RWPE1 (cell line): ENCODE measurements around the gene KCNJ6.

ENCODE experiments used
- CTCF ChIA-PET: fragments of 350-600 bp; sonication (Branson Sonifier 250); formaldehyde crosslinking; extraction: SDS; loops from one replicate; lab custom pipeline; 2021; lab: Yijun Ruan, JAX
- POLR2A ChIA-PET: fragments of 400-600 bp; formaldehyde crosslinking; extraction: SDS; loops from one replicate; lab custom pipeline; 2020; ENCODE audit warnings: antibody characterized with exemption; ENCODE audit not compliant: low non-redundant PET; lab: Yijun Ruan, JAX
- DNase-seq: peaks from one replicate; pipeline ENCODE4 v3.0.0; 2012; ENCODE audit warnings: low spot score
- H3K27ac ChIP-seq: fragments of 450-650 bp; 2 replicates; pipeline ENCODE4 v1.5.1; 2017
- TF ChIP-seq, protein P1 (sequence below): fragments of 450-650 bp; conservative IDR thresholded peaks from 2 replicates; pipeline ENCODE4 v1.5.1; 2017; ENCODE audit warnings: low read depth, mild to moderate bottlenecking

KCNJ6 gene

DNA sequence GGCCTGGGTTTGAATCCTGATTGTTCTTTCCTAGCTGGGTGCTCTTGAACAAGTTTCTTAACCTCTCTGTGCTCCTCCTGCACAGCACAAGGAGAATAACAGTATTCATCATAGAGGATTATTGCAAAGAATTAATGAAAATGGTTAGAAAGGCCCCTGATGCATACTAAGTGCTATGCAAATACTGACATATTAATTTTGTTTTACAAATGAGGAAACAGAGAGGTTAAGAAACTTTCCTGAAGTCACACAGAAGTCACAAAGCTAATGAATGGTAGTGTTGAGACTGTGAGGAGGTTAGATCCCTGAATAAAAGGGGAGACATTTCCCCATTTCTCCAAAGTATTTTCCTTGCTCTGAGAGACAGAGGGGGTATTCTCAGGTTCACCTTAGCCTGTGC lies 99.0 kb downstream of the KCNJ6 start:
- TF ChIP-seq, protein P1, sequence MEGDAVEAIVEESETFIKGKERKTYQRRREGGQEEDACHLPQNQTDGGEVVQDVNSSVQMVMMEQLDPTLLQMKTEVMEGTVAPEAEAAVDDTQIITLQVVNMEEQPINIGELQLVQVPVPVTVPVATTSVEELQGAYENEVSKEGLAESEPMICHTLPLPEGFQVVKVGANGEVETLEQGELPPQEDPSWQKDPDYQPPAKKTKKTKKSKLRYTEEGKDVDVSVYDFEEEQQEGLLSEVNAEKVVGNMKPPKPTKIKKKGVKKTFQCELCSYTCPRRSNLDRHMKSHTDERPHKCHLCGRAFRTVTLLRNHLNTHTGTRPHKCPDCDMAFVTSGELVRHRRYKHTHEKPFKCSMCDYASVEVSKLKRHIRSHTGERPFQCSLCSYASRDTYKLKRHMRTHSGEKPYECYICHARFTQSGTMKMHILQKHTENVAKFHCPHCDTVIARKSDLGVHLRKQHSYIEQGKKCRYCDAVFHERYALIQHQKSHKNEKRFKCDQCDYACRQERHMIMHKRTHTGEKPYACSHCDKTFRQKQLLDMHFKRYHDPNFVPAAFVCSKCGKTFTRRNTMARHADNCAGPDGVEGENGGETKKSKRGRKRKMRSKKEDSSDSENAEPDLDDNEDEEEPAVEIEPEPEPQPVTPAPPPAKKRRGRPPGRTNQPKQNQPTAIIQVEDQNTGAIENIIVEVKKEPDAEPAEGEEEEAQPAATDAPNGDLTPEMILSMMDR, result no peak
- CTCF ChIA-PET, result no interaction called here
- no peak overlapping the region for H3K27ac ChIP-seq
- DNase-seq, result no peak
- POLR2A ChIA-PET, result no interaction called here

DNA sequence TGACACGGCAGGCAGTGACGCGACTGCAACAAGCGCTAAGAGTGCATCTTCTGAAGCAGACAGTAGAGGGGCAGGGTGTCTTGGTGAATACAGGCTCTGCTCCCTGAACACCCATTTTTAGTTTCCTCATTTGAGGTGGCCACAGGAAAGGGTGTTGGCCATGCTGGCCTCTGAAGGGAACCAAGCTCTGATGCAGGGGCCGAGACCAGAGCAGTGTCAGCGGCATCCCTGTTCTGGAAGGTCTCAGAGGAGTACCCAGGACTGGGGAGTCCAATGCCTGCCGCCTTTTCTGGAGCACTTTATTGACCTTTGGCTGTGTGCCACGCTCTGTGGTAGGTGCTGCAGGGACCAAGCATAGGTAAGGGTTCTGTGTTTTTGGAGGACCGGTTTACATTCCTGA lies 100.4 kb downstream of the KCNJ6 start:
- no peak overlapping the region for H3K27ac ChIP-seq
- no peak for DNase-seq
- TF ChIP-seq, protein P1, result no peak
- CTCF ChIA-PET, result interaction anchor here (0.5 to 1.1 kb wide), 2 partner anchors 70 to 1378 kb away, joined by 3 read pairs; no protein-coding TSS in a partner anchor
- POLR2A ChIA-PET, result no interaction called here

DNA sequence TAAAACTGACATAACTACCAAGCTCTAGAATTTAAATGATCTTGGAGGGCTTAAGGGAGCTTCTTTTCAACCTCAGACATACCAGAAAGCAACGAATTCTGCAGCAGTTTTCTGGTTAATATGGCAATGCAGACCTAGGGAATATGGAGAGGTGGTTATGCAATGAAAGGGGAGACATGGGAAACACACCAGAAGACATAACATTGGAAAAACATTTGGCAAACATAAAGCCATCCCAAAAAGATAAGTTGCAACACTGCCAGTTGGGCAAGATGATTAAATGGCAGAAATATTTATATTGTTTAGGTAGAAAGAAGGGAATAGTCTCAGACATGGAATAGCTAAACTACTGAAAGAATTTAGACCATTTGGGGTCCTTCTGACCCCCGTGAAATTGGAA lies 104.5 kb downstream of the KCNJ6 start:
- TF ChIP-seq, protein P1, result no peak
- no peak overlapping the region for H3K27ac ChIP-seq
- no peak for DNase-seq
- CTCF ChIA-PET, result interaction anchor here (0.6 to 0.7 kb wide), 3 partner anchors 12 to 141 kb away, joined by 3 read pairs; no protein-coding TSS in a partner anchor
- POLR2A ChIA-PET, result no interaction called here

DNA sequence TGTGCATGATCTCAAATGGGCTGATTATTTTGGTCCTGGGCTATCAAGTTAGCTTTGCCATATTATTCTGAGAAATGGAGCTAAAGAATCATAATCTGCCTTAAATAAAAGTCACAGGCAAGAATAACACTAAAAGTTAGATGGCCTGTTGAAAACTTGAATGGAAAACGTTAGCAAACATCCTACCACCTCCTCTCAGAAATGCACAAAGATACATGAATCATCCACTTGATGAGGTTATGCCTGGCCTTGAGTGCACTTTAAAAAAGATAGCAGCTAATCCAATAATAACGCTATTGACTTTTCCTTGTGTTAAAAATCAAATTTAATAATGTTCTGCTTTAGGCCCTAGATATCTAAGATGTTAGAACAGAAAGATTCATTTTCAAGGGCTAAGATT lies 108.0 kb downstream of the KCNJ6 start:
- TF ChIP-seq, protein P1, result no peak
- ChIA-PET CTCF (no interaction called here), POLR2A (no interaction called here)
- no peak for DNase-seq
- H3K27ac ChIP-seq, result no peak overlapping the region

DNA sequence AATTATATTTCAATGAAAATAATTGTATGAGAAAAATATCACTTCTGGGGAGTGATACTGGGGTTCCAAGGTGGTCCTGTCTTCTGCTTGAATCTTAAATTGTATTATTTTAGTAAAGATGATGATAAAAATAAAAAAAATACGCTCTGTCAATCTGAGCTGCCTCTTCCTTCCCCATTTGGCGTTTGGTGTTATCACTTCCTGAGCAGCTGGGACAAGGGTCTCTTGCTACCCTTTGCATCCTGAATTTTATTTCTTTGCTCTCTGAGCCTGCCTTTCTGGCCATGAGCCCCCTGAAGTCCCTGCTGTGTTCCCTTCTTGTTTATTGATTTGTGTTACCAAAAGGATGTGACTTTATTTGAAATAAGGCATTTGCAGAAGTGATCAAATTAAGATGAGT lies 111.0 kb downstream of the KCNJ6 start:
- CTCF ChIA-PET, result interaction anchor here (0.7 kb wide), 2 partner anchors 501 to 957 kb away, joined by 3 to 4 read pairs; no protein-coding TSS in a partner anchor
- TF ChIP-seq, protein P1, result no peak
- no peak for DNase-seq
- POLR2A ChIA-PET, result no interaction called here
- no peak overlapping the region for H3K27ac ChIP-seq

DNA sequence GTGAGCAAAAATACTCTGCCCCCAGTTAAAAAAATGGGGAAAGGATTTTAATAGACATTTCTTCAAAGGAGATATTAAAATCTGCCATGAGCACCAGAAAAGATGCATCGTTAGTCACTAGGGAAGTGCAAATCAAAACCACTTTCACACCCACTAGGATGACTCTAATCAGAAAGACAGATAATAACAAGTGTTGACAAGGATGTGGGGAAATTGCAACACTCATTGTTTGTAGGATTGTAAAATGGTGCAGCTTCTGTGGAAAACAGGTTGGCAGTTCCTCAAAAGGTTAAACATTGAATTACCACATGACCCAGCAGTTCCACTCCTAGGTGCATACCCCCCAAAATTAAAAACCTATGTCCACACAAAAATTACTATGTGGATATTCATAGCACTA lies 112.3 kb downstream of the KCNJ6 start:
- ChIA-PET POLR2A (no interaction called here), CTCF (no interaction called here)
- no peak overlapping the region for H3K27ac ChIP-seq
- TF ChIP-seq, protein P1, result no peak
- DNase-seq, result no peak
